ENCODE results near the gene SYT5. TPM values are rescaled to one million over a fixed set of nuclear protein-coding genes. Genes with fewer than 3 reads are reported as not detected.

The SYT5 gene
- total and polyA plus RNA-seq, 2 of the 13 experiments (the other 11 are each of a cell fraction or from before 2014, with no cell fraction given) = not detected

GRCh38 chr19:55229145-55229788, 49.2 kb upstream of the SYT5 start:
- peak; percentile 31 for ATAC-seq
- BruUV-seq (replicated peaks) = TSS peak; percentile 41
- TF ChIP-seq JDP2 (CRISPR knock-in tag; IDR thresholded peaks at IDR 0.05; ENCODE audit: borderline replicate concordance) (no peak), CEBPZ (IDR thresholded peaks at IDR 0.05; ENCODE audit: low read length) (no peak), SP4 (CRISPR knock-in tag; IDR thresholded peaks at IDR 0.05) (0 out of 2 replicates have a peak, but pooled peaks have one; percentile 11), ZBTB2 (CRISPR knock-in tag; IDR thresholded peaks at IDR 0.05; ENCODE audit: low read depth) (0 out of 2 replicates have a peak, but pooled peaks have one; percentile 33), SMAD3 (CRISPR knock-in tag; IDR thresholded peaks at IDR 0.05) (no peak), NR1H2 (CRISPR knock-in tag; IDR thresholded peaks at IDR 0.05; ENCODE audit: borderline replicate concordance, low read depth) (no peak), GTF2F1 (IDR thresholded peaks at IDR 0.05; ENCODE audit: low read length) (no peak), ZNF839 (CRISPR knock-in tag; IDR thresholded peaks at IDR 0.05; ENCODE audit: borderline replicate concordance) (0 out of 2 replicates have a peak, but pooled peaks have one; percentile 13), ZNF737 (CRISPR knock-in tag; IDR thresholded peaks at IDR 0.05; ENCODE audit: borderline replicate concordance) (no peak), SNRNP70 (IDR thresholded peaks at IDR 0.05; ENCODE audit: low read depth, low read length) (no peak), REL (CRISPR knock-in tag; conservative IDR thresholded peaks at IDR 0.05) (0 out of 2 replicates have a peak, but pooled peaks have one; percentile 28), ZNF724P (CRISPR knock-in tag; IDR thresholded peaks at IDR 0.05; ENCODE audit: borderline replicate concordance) (no peak), ZNF570 (CRISPR knock-in tag; IDR thresholded peaks at IDR 0.05; ENCODE audit: borderline replicate concordance) (no peak), ETS1 (CRISPR knock-in tag; IDR thresholded peaks at IDR 0.05) (0 out of 2 replicates have a peak, but pooled peaks have one; percentile 27), ZNF891 (CRISPR knock-in tag; IDR thresholded peaks at IDR 0.05) (0 out of 2 replicates have a peak, but pooled peaks have one; percentile 31), ZNF773 (CRISPR knock-in tag; IDR thresholded peaks at IDR 0.05; ENCODE audit: borderline replicate concordance) (0 out of 2 replicates have a peak, but pooled peaks have one; percentile 45), ZNF296 (CRISPR knock-in tag; conservative IDR thresholded peaks at IDR 0.05) (no peak)

More at GRCh38 chr19:55229145-55229788, 49.2 kb upstream of the SYT5 start:
- Histone ChIP-seq H3K9ac (ENCODE audit: insufficient read depth, low read depth, low read length) (peak overlapping the region; percentile 60; the same call in 1 of the 2 replicates), H3K27ac (ENCODE audit: extremely low read length, insufficient read depth, low read length) (peak overlapping the region; percentile 76), H3K36me3 (replicated peaks in 1 of 2; ENCODE audit: control insufficient read depth in 1 of 2, insufficient read depth in 2 of 2, low read length in 2 of 2) (peaks cover 14 to 43% of the 10 kb centered on the region in 2 experiments; a peak in 4 of 5 replicates), H3K4me2 (ENCODE audit: low read depth, low read length) (peak overlapping the region; percentile 88), H3K79me2 (ENCODE audit: insufficient read depth, low read length) (peaks cover 4% of the 10 kb centered on the region), H3K4me1 (ENCODE audit: insufficient read depth, low read length) (peaks cover 71% of the 10 kb centered on the region), H3K9me3 (ENCODE audit: low read length) (no peaks in the 10 kb centered on the region), H3K27me3 (ENCODE audit: control insufficient read depth in 1 of 2, insufficient read depth in 2 of 2, low read length in 2 of 2) (no peaks in the 10 kb centered on the region), H4K20me1 (ENCODE audit: insufficient read depth, low read length) (no peaks in the 10 kb centered on the region), H2AFZ (ENCODE audit: low read length) (no peak overlapping the region), H3K4me3 (replicated peaks in 1 of 3; ENCODE audit: insufficient read depth in 1 of 3, low read depth in 2 of 3, low read length in 3 of 3) (peak overlapping the region in 1 of 3 experiments; percentile 67; a peak in 1 of 6 replicates)
- FAIRE-seq = no peak
- 76% methylated on average over 17 of the region's 18 CpGs for WGBS (ENCODE audit: low lambda C conversion rate)
- in situ Hi-C loops (cut with HindIII; ENCODE audit: extremely low pct_ligation_motif_present, low pct_unique_long_range_greater_than_20kb) = no loop called here
- ChIA-PET CTCF (ENCODE audit: low intra/inter-chr PET ratio, low total read pairs) (no interaction called here), POLR2A (interaction anchor here (0.6 to 2.3 kb wide), 4 partner anchors 22 to 30 kb away, joined by 3 to 12 read pairs (median 6); partner anchors contain the start of gene PPP6R1)
- DNase-seq (ENCODE audit: low spot score) = no peak
- intact Hi-C loops (cut with micrococcal nuclease; ENCODE audit: unreplicated experiment) = no loop called here
